Measurements from ENCODE around the gene NTM. TPM values are rescaled to one million over a fixed set of nuclear protein-coding genes. Genes with fewer than 3 reads are reported as not detected.

The NTM gene
- total RNA-seq, 4 donors from 2014 or later = 0.78 to 1.1 (median 0.88) TPM; not detected in 1

- no peak for DNase-seq
These were observed 392.1 kb downstream of the NTM start for GRCh38 chr11:131762346-131763110.

GRCh38 chr11:131763193-131763890, 392.9 kb downstream of the NTM start:
- no peak for DNase-seq
- 62 to 73% methylated on average over 4 of the region's 4 CpGs for WGBS, 2 donors
- H3K27ac ChIP-seq = no peak overlapping the region
- H3K4me3 ChIP-seq (replicated peaks in 1 of 3) = no peak overlapping the region
- TF ChIP-seq POLR2A (IDR thresholded peaks at IDR 0.05) (no peak), CTCF (IDR thresholded peaks at IDR 0.05) (no peak)
- H3K27me3 ChIP-seq = no peaks in the 10 kb centered on the region
- no peaks in the 10 kb centered on the region for H3K4me1 ChIP-seq
- no peaks in the 10 kb centered on the region for H3K36me3 ChIP-seq
- H3K9me3 ChIP-seq = no peaks in the 10 kb centered on the region
- intact Hi-C loops (cut with DNase I) = no loop called here

More at GRCh38 chr11:131762346-131763110, 392.1 kb downstream of the NTM start:
- no peak overlapping the region for H3K4me3 ChIP-seq (replicated peaks in 1 of 3)
- no peaks in the 10 kb centered on the region for H3K27me3 ChIP-seq
- WGBS, 2 donors = 88 to 93% methylated on average over 15 to 17 of the region's 17 CpGs
- no peaks in the 10 kb centered on the region for H3K9me3 ChIP-seq
- no peaks in the 10 kb centered on the region for H3K4me1 ChIP-seq
- TF ChIP-seq POLR2A (IDR thresholded peaks at IDR 0.05) (no peak), CTCF (IDR thresholded peaks at IDR 0.05) (no peak)
- H3K27ac ChIP-seq = no peak overlapping the region
- H3K36me3 ChIP-seq = no peaks in the 10 kb centered on the region
- intact Hi-C loops (cut with DNase I) = no loop called here

- TF ChIP-seq CTCF (IDR thresholded peaks at IDR 0.05) (no peak), POLR2A (IDR thresholded peaks at IDR 0.05) (no peak)
- Histone ChIP-seq H3K4me1 (no peaks in the 10 kb centered on the region), H3K9me3 (no peaks in the 10 kb centered on the region), H3K27me3 (no peaks in the 10 kb centered on the region), H3K4me3 (replicated peaks in 1 of 3) (no peak overlapping the region), H3K36me3 (no peaks in the 10 kb centered on the region), H3K27ac (no peak overlapping the region)
- DNase-seq = no peak
- intact Hi-C loops (cut with DNase I) = no loop called here
- 78 to 93% methylated on average over 5 of the region's 5 CpGs for WGBS, 2 donors
These were observed 393.7 kb downstream of the NTM start for GRCh38 chr11:131764126-131764525.

- Histone ChIP-seq H3K9me3 (no peaks in the 10 kb centered on the region), H3K4me3 (replicated peaks in 1 of 3) (no peak overlapping the region), H3K36me3 (no peaks in the 10 kb centered on the region), H3K27me3 (no peaks in the 10 kb centered on the region), H3K27ac (no peak overlapping the region), H3K4me1 (no peaks in the 10 kb centered on the region)
- intact Hi-C loops (cut with DNase I) = no loop called here
- no peak for DNase-seq
- TF ChIP-seq CTCF (IDR thresholded peaks at IDR 0.05) = no peak
- TF ChIP-seq POLR2A (IDR thresholded peaks at IDR 0.05) = no peak
- 66 to 88% methylated on average over 3 of the region's 3 CpGs for WGBS, 2 donors
These were observed 394.2 kb downstream of the NTM start for GRCh38 chr11:131764649-131765048.

- Histone ChIP-seq H3K36me3 (no peaks in the 10 kb centered on the region), H3K4me1 (no peaks in the 10 kb centered on the region), H3K27me3 (no peaks in the 10 kb centered on the region), H3K27ac (no peak overlapping the region), H3K9me3 (no peaks in the 10 kb centered on the region), H3K4me3 (replicated peaks in 1 of 3) (no peak overlapping the region)
- intact Hi-C loops (cut with DNase I) = no loop called here
- no peak for DNase-seq
- 87 to 92% methylated on average over 7 of the region's 7 CpGs for WGBS, 2 donors
- TF ChIP-seq POLR2A (IDR thresholded peaks at IDR 0.05) (no peak), CTCF (IDR thresholded peaks at IDR 0.05) (no peak)
These were observed 396.2 kb downstream of the NTM start for GRCh38 chr11:131766637-131767036.
